HepG2 (cell line): ENCODE measurements around the gene ILDR2. TPM values are rescaled to one million over a fixed set of nuclear protein-coding genes. Genes with fewer than 3 reads are reported as not detected.

Experiments
- ATAC-seq: fragments of 200-7000 bp; cut with Tn5 transposase; 3 replicates; pipeline ENCODE4 v1.9.1; 2020; ENCODE audit warnings: mild to moderate bottlenecking, moderate library complexity
- BruUV-seq: library from RNA; stranded (reverse); fragments of 400-500 nt; replicated peaks from 2 replicates; lab custom pipeline; 2021; lab: Mats Ljungman, UMichigan
- CTCF ChIA-PET: fragments of 300-600 bp; formaldehyde crosslinking; extraction: SDS; loops from one replicate; lab custom pipeline; 2021; ENCODE audit warnings: low total read pairs, inconsistent platforms, low intra/inter-chr PET ratio; lab: Yijun Ruan, JAX
- POLR2A ChIA-PET: fragments of 350-600 bp; sonication (Branson Sonifier 250); formaldehyde crosslinking; loops from one replicate; lab custom pipeline; 2020; ENCODE audit warnings: antibody characterized with exemption, inconsistent platforms; lab: Yijun Ruan, JAX
- DNase-seq: peaks from one replicate; pipeline ENCODE4 v3.0.0-alpha.2; 2015; ENCODE audit warnings: low spot score
- FAIRE-seq: peaks from 3 replicates; lab custom pipeline; 2011; peaks lifted over from hg19 to GRCh38; lab: Jason Lieb, UNC
- H2AFZ ChIP-seq: one replicate; pipeline ENCODE4 v1.6.1; 2011; ENCODE audit warnings: low read length, inconsistent platforms
- H3K27ac ChIP-seq: fragments of 300-600 bp; 3 replicates; pipeline ENCODE4 v1.8.0; 2011; ENCODE audit warnings: mixed run types, mild to moderate bottlenecking, mixed read lengths, low read length, inconsistent platforms; ENCODE audit not compliant: insufficient read depth; ENCODE audit errors: extremely low read length
- H3K27me3 ChIP-seq, 2 experiments: fragments of 200-600 bp in 1 of 2; 2 replicates in 1 of 2; 3 replicates in 1 of 2; pipeline versions ENCODE4 v1.6.0 to v1.8.0; 2011; ENCODE audit warnings: low read length in 2 of 2, mild to moderate bottlenecking in 2 of 2, moderate library complexity in 2 of 2, inconsistent platforms in 1 of 2; ENCODE audit not compliant: insufficient read depth in 2 of 2, control insufficient read depth in 1 of 2
- H3K36me3 ChIP-seq, 2 experiments: fragments of 200-600 bp in 1 of 2; replicated peaks in 1 of 2; 2 replicates in 1 of 2; 3 replicates in 1 of 2; pipeline versions ENCODE4 v1.5.1 to v1.8.0; 2011; ENCODE audit warnings: low read length in 2 of 2, inconsistent platforms in 1 of 2; ENCODE audit not compliant: insufficient read depth in 2 of 2, control insufficient read depth in 1 of 2
- H3K4me1 ChIP-seq: 2 replicates; pipeline ENCODE4 v1.5.1; 2012; ENCODE audit warnings: low read length, inconsistent platforms; ENCODE audit not compliant: insufficient read depth
- H3K4me2 ChIP-seq: 2 replicates; pipeline ENCODE4 v1.6.0; 2011; ENCODE audit warnings: low read depth, low read length, inconsistent platforms
- H3K4me3 ChIP-seq, 3 experiments: fragments of 200-600 bp in 1 of 3; sonication (generic), shearing (Covaris generic) in 1 of 3; replicated peaks in 1 of 3; 2 replicates each; pipeline ENCODE4 v1.5.1; 2011 to 2016; ENCODE audit warnings: low read length in 3 of 3, inconsistent platforms in 2 of 3, low read depth in 2 of 3, mild to moderate bottlenecking in 2 of 3, control low read depth in 1 of 3, mixed read lengths in 1 of 3; ENCODE audit not compliant: insufficient read depth in 1 of 3
- H3K79me2 ChIP-seq: one replicate; pipeline ENCODE4 v1.6.1; 2011; ENCODE audit warnings: low read length, inconsistent platforms; ENCODE audit not compliant: insufficient read depth
- H3K9ac ChIP-seq: 2 replicates; pipeline ENCODE4 v1.6.0; 2011; ENCODE audit warnings: mild to moderate bottlenecking, low read depth, low read length, inconsistent platforms; ENCODE audit not compliant: insufficient read depth
- H3K9me3 ChIP-seq: 2 replicates; pipeline ENCODE4 v1.5.1; 2012; ENCODE audit warnings: mild to moderate bottlenecking, low read length
- H4K20me1 ChIP-seq: 2 replicates; pipeline ENCODE4 v1.6.0; 2011; ENCODE audit warnings: inconsistent platforms, mild to moderate bottlenecking, low read length, moderate library complexity; ENCODE audit not compliant: insufficient read depth
- HOXD1 ChIP-seq: sonication (generic); formaldehyde crosslinking; IDR thresholded peaks from 2 replicates; pipeline ENCODE4 v1.5.0; 2020; ENCODE audit warnings: missing genetic modification reagents
- NAIF1 ChIP-seq: sonication (generic); formaldehyde crosslinking; IDR thresholded peaks from 2 replicates; pipeline ENCODE4 v1.5.0; 2020; ENCODE audit warnings: mild to moderate bottlenecking, missing genetic modification reagents, borderline replicate concordance
- NCOA5 ChIP-seq: sonication (generic); formaldehyde crosslinking; IDR thresholded peaks from 2 replicates; pipeline ENCODE4 v1.4.0; 2020; ENCODE audit warnings: missing genetic modification reagents
- ZEB1 ChIP-seq: IDR thresholded peaks from 2 replicates; pipeline ENCODE4 v1.6.1; 2012; ENCODE audit warnings: mild to moderate bottlenecking, low read depth, inconsistent platforms; ENCODE audit not compliant: insufficient replicate concordance
- ZFY ChIP-seq: sonication (generic); formaldehyde crosslinking; IDR thresholded peaks from 2 replicates; pipeline ENCODE4 v1.4.0; 2020; ENCODE audit warnings: missing genetic modification reagents
- ZNF138 ChIP-seq: sonication (generic); formaldehyde crosslinking; IDR thresholded peaks from 2 replicates; pipeline ENCODE4 v1.5.0; 2020; ENCODE audit warnings: mild to moderate bottlenecking, low read depth, missing genetic modification reagents
- ZNF503 ChIP-seq: sonication (generic); formaldehyde crosslinking; IDR thresholded peaks from 2 replicates; pipeline ENCODE4 v1.4.0; 2020; ENCODE audit warnings: missing genetic modification reagents
- ZNF609 ChIP-seq: sonication (generic); formaldehyde crosslinking; IDR thresholded peaks from 2 replicates; pipeline ENCODE4 v1.4.0; 2020; ENCODE audit warnings: mild to moderate bottlenecking, missing genetic modification reagents, borderline replicate concordance
- WGBS: methylation state at CpG from one replicate; pipeline ENCODE4 v1.1.6; 2017; ENCODE audit warnings: low lambda C conversion rate; 5-methylcytosine and 5-hydroxymethylcytosine counted together
- in situ Hi-C: cut with HindIII; loops from 2 replicates; pipeline ENCODE4 v1.10.0; 2017; ENCODE audit warnings: low pct_unique_long_range_greater_than_20kb; ENCODE audit not compliant: extremely low pct_ligation_motif_present
- intact Hi-C: fragments of 100-400 bp; cut with micrococcal nuclease; formaldehyde crosslinking; loops from one replicate; pipeline ENCODE4 v1.10.0; 2022; ENCODE audit not compliant: unreplicated experiment
- polyA plus RNA-seq, 8 experiments: library from polyadenylated mRNA; depleted of rRNA in 3 of 8; stranded (reverse) in 7 of 8; unstranded in 1 of 8; fragments of >200 nt; fragmentation: Illumina TruSeq in 4 of 8; extraction: Trizol in 4 of 8; gene quantifications; 2 replicates each; pipeline versions ENCODE4 v1.2.1 to v1.2.3, GENCODE V29; 2011 to 2016; ENCODE audit warnings: low read depth in 4 of 8, missing spikeins in 1 of 8, mixed read lengths in 1 of 8; ENCODE audit not compliant: insufficient read depth in 1 of 8
- total RNA-seq, 5 experiments: library from RNA; depleted of rRNA; stranded (reverse); fragments of >200 nt; fragmentation: Illumina TruSeq; extraction: Trizol; gene quantifications; 2 replicates each; pipeline ENCODE4 v1.2.3, GENCODE V29; 2016; ENCODE audit warnings: low read depth in 1 of 5
- TF ChIP-seq, protein P1 (sequence below): sonication (generic); formaldehyde crosslinking; IDR thresholded peaks from 2 replicates; pipeline ENCODE4 v1.5.0; 2020; ENCODE audit warnings: missing genetic modification reagents, mild to moderate bottlenecking, borderline replicate concordance
- TF ChIP-seq, protein P2 (sequence below): IDR thresholded peaks from 2 replicates; pipeline ENCODE4 v1.6.1; 2016; ENCODE audit warnings: missing compliant biosample characterization, missing genetic modification reagents, borderline replicate concordance

The ILDR2 gene
- total and polyA plus RNA-seq, 2 of the 13 experiments (the other 11 are each of a cell fraction or from before 2014, with no cell fraction given) = 0.04 TPM; not detected in 1

DNA sequence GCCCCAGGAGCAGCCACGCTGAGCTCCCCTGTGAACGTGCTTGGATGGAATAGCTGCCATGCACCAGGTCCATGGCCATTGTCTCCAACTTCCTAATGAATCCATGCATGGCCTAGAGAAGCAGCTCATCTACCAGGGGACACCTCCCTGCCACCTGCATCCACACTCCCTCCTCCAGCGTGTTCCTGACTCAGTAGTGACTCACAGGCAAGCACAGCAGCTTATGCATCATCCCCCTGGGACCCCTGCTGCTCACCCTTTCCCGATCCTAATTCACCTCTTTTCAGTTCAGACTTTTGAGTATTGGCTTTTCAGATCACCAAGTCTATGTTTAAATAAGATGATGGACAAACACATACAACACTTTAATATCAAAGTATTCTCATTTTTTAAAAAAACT lies 59.4 kb downstream of the ILDR2 start:
- ChIA-PET CTCF (no interaction called here), POLR2A (no interaction called here)
- Histone ChIP-seq H3K36me3 (no peaks in the 10 kb centered on the region), H3K9ac (no peak overlapping the region), H3K79me2 (no peaks in the 10 kb centered on the region), H4K20me1 (no peaks in the 10 kb centered on the region), H3K4me2 (no peak overlapping the region), H2AFZ (no peak overlapping the region), H3K27ac (no peak overlapping the region), H3K27me3 (peaks cover 4 to 39% of the 10 kb centered on the region in 2 experiments; a peak in 3 of 5 replicates), H3K9me3 (no peaks in the 10 kb centered on the region), H3K4me1 (no peaks in the 10 kb centered on the region), H3K4me3 (no peak overlapping the region)
- no TSS peak for BruUV-seq
- no peak for ATAC-seq
- no peak for FAIRE-seq
- WGBS = 0% methylated on average over 2 of the region's 4 CpGs
- TF ChIP-seq HOXD1 (CRISPR knock-in tag) (no peak), ZNF503 (no peak), NAIF1 (CRISPR knock-in tag) (no peak)
- intact Hi-C loops = no loop called here
- in situ Hi-C loops = no loop called here
- DNase-seq = no peak

- Histone ChIP-seq H3K79me2 (no peaks in the 10 kb centered on the region), H3K27me3 (peaks cover under 1 to 34% of the 10 kb centered on the region in 2 experiments; a peak in 3 of 5 replicates), H3K27ac (no peak overlapping the region), H3K9me3 (no peaks in the 10 kb centered on the region), H3K4me1 (no peaks in the 10 kb centered on the region), H2AFZ (no peak overlapping the region), H4K20me1 (no peaks in the 10 kb centered on the region), H3K4me3 (no peak overlapping the region), H3K36me3 (no peaks in the 10 kb centered on the region), H3K9ac (no peak overlapping the region), H3K4me2 (no peak overlapping the region)
- DNase-seq (no peak), FAIRE-seq (no peak), ATAC-seq (no peak)
- intact Hi-C loops (no loop called here), in situ Hi-C loops (no loop called here)
- no TSS peak for BruUV-seq
- WGBS = 11% methylated on average over 1 of the region's 1 CpG
- CTCF ChIA-PET = no interaction called here
- POLR2A ChIA-PET = no interaction called here
- TF ChIP-seq NCOA5 (CRISPR knock-in tag) = no peak
- TF ChIP-seq, protein P1, sequence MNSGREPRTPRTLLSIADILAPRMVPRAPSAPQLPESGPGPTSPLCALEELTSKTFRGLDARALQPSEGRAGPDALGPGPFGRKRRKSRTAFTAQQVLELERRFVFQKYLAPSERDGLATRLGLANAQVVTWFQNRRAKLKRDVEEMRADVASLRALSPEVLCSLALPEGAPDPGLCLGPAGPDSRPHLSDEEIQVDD (CRISPR knock-in tag) = no peak
- no peak for TF ChIP-seq ZEB1
- no peak for TF ChIP-seq ZNF609 (CRISPR knock-in tag)
- TF ChIP-seq ZNF138 (CRISPR knock-in tag) = no peak
- TF ChIP-seq ZFY (CRISPR knock-in tag) = no peak
- TF ChIP-seq, protein P2, sequence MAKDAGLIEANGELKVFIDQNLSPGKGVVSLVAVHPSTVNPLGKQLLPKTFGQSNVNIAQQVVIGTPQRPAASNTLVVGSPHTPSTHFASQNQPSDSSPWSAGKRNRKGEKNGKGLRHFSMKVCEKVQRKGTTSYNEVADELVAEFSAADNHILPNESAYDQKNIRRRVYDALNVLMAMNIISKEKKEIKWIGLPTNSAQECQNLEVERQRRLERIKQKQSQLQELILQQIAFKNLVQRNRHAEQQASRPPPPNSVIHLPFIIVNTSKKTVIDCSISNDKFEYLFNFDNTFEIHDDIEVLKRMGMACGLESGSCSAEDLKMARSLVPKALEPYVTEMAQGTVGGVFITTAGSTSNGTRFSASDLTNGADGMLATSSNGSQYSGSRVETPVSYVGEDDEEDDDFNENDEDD (CRISPR knock-in tag) = no peak
Measured at GRCh38 chr1:166915042-166915441, 60.3 kb downstream of the ILDR2 start.
